Fibroblast of skin of abdomen (primary cell): ENCODE results near the gene PHF2.

Experiments used
- DNase-seq: peaks from one replicate; pipeline ENCODE4 v3.0.0-alpha.2; 2013

Gene PHF2

GRCh38 chr9:93681269-93682154 is 105.1 kb downstream of the PHF2 start:
- no peak for DNase-seq

GRCh38 chr9:93682155-93682968 is 106.0 kb downstream of the PHF2 start:
- DNase-seq, result peak; percentile 29

GRCh38 chr9:93683331-93684134 is 107.1 kb downstream of the PHF2 start:
- DNase-seq, result no peak

- no peak for DNase-seq
These were observed 107.9 kb downstream of the PHF2 start for GRCh38 chr9:93684161-93684765.

- DNase-seq, result no peak
These were observed 108.6 kb downstream of the PHF2 start for GRCh38 chr9:93684806-93685543.

GRCh38 chr9:93686127-93686879 is 109.9 kb downstream of the PHF2 start:
- no peak for DNase-seq

GRCh38 chr9:93686880-93687236 is 110.5 kb downstream of the PHF2 start:
- DNase-seq, result no peak

- no peak for DNase-seq
These were observed 114.2 kb downstream of the PHF2 start for GRCh38 chr9:93690618-93691017.

- DNase-seq, result no peak
These were observed 116.7 kb downstream of the PHF2 start for GRCh38 chr9:93693129-93693528.

- no peak for DNase-seq
These were observed 121.2 kb downstream of the PHF2 start for GRCh38 chr9:93697352-93698139.

GRCh38 chr9:93698140-93698908 is 121.9 kb downstream of the PHF2 start:
- DNase-seq, result no peak

- no peak for DNase-seq
These were observed 123.3 kb downstream of the PHF2 start for GRCh38 chr9:93699650-93700049.

- DNase-seq, result no peak
These were observed 125.3 kb downstream of the PHF2 start for GRCh38 chr9:93701494-93702218.

- no peak for DNase-seq
These were observed 125.9 kb downstream of the PHF2 start for GRCh38 chr9:93702261-93702660.

GRCh38 chr9:93708289-93708986 is 132.1 kb downstream of the PHF2 start:
- no peak for DNase-seq

- no peak for DNase-seq
These were observed 132.6 kb downstream of the PHF2 start for GRCh38 chr9:93708987-93709302.

GRCh38 chr9:93709600-93710369 is 133.4 kb downstream of the PHF2 start:
- no peak for DNase-seq
